ENCODE measurements around the gene LGI4.

The LGI4 gene

DNA sequence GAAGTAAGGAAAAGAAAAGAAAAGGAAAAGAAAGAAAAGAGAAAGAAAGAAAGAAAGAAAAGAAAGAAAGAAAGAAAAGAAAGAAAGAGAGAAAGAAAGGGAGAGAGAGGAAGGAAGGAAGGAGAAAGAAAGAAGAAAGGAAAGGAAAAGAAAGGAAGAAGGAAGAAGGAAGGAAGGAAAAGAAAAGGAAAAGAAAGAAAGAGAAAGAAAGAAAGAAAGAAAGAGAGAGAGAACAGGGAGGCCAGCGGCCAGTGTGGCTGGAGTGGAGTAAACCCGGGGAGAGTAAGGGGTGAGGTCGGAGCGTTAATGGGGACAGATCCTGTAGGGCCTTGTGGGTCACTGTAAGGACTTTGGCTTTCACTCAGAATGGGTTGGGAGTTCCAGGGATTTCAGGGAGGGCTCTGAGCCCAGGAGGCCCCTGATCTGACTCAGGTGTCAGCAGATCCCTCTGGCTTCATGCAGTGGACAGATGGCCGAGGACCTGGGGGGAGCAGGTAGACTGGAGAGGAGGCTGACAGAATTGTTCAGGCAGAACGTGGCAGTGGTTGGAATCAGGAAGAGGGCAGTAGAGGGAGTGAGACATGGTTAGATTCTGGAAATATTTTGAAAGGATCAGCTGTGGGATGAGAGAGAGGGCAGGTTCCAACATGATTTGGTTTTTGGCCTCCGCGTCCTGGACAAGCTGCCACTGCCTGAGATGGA, 39.0 kb downstream of the LGI4 start:
- no peak overlapping the region for H3K4me2 ChIP-seq (ENCODE audit: low read depth, low read length)
- TF ChIP-seq, protein P1, sequence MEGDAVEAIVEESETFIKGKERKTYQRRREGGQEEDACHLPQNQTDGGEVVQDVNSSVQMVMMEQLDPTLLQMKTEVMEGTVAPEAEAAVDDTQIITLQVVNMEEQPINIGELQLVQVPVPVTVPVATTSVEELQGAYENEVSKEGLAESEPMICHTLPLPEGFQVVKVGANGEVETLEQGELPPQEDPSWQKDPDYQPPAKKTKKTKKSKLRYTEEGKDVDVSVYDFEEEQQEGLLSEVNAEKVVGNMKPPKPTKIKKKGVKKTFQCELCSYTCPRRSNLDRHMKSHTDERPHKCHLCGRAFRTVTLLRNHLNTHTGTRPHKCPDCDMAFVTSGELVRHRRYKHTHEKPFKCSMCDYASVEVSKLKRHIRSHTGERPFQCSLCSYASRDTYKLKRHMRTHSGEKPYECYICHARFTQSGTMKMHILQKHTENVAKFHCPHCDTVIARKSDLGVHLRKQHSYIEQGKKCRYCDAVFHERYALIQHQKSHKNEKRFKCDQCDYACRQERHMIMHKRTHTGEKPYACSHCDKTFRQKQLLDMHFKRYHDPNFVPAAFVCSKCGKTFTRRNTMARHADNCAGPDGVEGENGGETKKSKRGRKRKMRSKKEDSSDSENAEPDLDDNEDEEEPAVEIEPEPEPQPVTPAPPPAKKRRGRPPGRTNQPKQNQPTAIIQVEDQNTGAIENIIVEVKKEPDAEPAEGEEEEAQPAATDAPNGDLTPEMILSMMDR (IDR thresholded peaks at IDR 0.05; ENCODE audit: low read length): no peak
- TF ChIP-seq EZH2 (optimal IDR thresholded peaks at IDR 0.05; ENCODE audit: low read depth, low read length) (no peak), EZH2phosphoT487 (IDR thresholded peaks at IDR 0.05; ENCODE audit: low read length) (no peak)
- no peak overlapping the region for H2AFZ ChIP-seq (ENCODE audit: low read length)
- H3K9me2 ChIP-seq (replicated peaks; ENCODE audit: insufficient read depth, low read length): no peaks in the 10 kb centered on the region
- H3K79me2 ChIP-seq (ENCODE audit: low read length): no peaks in the 10 kb centered on the region
- no peaks in the 10 kb centered on the region for H3F3A ChIP-seq (ENCODE audit: insufficient read depth, low read length)
- no peak overlapping the region for H3K27ac ChIP-seq (ENCODE audit: low read length)
- H3K27me3 ChIP-seq (replicated peaks; ENCODE audit: insufficient read depth, low read length): peaks cover 68% of the 10 kb centered on the region
- no peaks in the 10 kb centered on the region for H3K4me1 ChIP-seq (ENCODE audit: low read length)
- H3K9me3 ChIP-seq (replicated peaks; ENCODE audit: insufficient read depth, low read length): no peaks in the 10 kb centered on the region
- no peak overlapping the region for H3K4me3 ChIP-seq (ENCODE audit: low read length)
- no peaks in the 10 kb centered on the region for H4K20me1 ChIP-seq (ENCODE audit: insufficient read depth, low read length)
- H3K9ac ChIP-seq (ENCODE audit: low read length): no peak overlapping the region
- no peaks in the 10 kb centered on the region for H3K36me3 ChIP-seq (replicated peaks; ENCODE audit: insufficient read depth, low read length)
- DNase-seq: no peak

DNA sequence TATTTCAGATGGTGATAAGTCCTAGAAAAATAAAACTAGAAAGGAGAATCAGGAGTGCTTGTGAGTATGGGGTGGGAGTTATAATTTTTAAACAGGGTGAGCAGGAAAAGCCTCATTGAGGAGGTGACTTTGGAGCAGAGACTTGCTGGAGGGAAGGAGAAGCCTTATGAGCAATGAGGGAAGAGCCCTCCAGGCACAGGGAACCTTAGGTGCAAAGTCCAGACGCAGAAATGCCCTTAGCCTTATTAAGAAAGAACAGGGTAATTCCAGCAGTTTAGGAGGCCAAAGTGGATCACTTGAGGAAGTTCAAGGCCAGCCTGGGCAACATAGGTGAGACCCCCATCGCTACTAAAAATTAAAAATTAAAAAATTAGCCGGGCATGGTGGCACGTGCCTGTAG, 40.2 kb downstream of the LGI4 start:
- Histone ChIP-seq H3K9ac (ENCODE audit: low read length) (no peak overlapping the region), H3F3A (ENCODE audit: insufficient read depth, low read length) (no peaks in the 10 kb centered on the region), H3K9me2 (replicated peaks; ENCODE audit: insufficient read depth, low read length) (no peaks in the 10 kb centered on the region), H3K36me3 (replicated peaks; ENCODE audit: insufficient read depth, low read length) (no peaks in the 10 kb centered on the region), H3K79me2 (ENCODE audit: low read length) (no peaks in the 10 kb centered on the region), H3K9me3 (replicated peaks; ENCODE audit: insufficient read depth, low read length) (no peaks in the 10 kb centered on the region), H3K4me1 (ENCODE audit: low read length) (no peaks in the 10 kb centered on the region), H3K4me2 (ENCODE audit: low read depth, low read length) (no peak overlapping the region), H4K20me1 (ENCODE audit: insufficient read depth, low read length) (no peaks in the 10 kb centered on the region), H3K4me3 (ENCODE audit: low read length) (no peak overlapping the region), H3K27ac (ENCODE audit: low read length) (no peak overlapping the region), H3K27me3 (replicated peaks; ENCODE audit: insufficient read depth, low read length) (peaks cover 57% of the 10 kb centered on the region), H2AFZ (ENCODE audit: low read length) (no peak overlapping the region)
- no peak for DNase-seq
- TF ChIP-seq EZH2 (optimal IDR thresholded peaks at IDR 0.05; ENCODE audit: low read depth, low read length): no peak
- TF ChIP-seq EZH2phosphoT487 (IDR thresholded peaks at IDR 0.05; ENCODE audit: low read length): no peak
- TF ChIP-seq, protein P1 (IDR thresholded peaks at IDR 0.05; ENCODE audit: low read length): no peak

DNA sequence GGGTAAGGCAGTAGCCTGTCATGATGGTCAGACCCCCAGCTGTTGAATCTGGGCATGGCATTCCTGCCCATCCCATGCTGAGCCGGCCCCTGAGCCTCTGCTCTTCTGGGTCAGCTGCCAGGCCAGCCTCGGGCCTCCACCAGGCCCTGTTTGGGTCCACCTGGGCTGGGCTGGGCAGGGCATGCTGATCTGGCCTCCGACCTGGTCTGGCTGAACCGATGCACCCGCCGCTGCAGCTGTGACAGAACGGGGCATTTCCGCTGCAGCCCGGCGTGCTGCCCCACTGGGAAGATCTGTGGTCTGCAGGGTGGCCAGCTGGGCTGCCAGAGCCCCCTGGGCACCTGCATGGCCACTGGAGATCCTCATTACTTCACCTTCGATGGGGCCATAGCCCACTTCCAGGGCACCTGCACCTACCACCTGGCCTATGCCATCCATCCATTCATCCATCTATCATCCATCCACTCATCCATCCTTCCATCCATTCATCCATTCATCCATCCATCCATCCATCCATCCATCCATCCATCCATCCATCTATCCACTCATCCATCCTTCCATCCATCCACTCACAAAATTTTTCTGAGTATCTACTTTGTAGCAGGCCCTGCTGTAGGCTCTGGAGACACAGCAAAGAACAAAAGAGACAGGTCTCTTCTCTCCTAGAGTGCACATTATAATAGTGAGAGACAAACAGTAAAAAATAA, 40.8 kb downstream of the LGI4 start:
- Histone ChIP-seq H3K27me3 (replicated peaks; ENCODE audit: insufficient read depth, low read length) (peaks cover 57% of the 10 kb centered on the region), H3K36me3 (replicated peaks; ENCODE audit: insufficient read depth, low read length) (no peaks in the 10 kb centered on the region), H3K4me2 (ENCODE audit: low read depth, low read length) (no peak overlapping the region), H3K4me3 (ENCODE audit: low read length) (no peak overlapping the region), H3K9me2 (replicated peaks; ENCODE audit: insufficient read depth, low read length) (no peaks in the 10 kb centered on the region), H4K20me1 (ENCODE audit: insufficient read depth, low read length) (no peaks in the 10 kb centered on the region), H3F3A (ENCODE audit: insufficient read depth, low read length) (no peaks in the 10 kb centered on the region), H2AFZ (ENCODE audit: low read length) (no peak overlapping the region), H3K27ac (ENCODE audit: low read length) (no peak overlapping the region), H3K4me1 (ENCODE audit: low read length) (no peaks in the 10 kb centered on the region), H3K9me3 (replicated peaks; ENCODE audit: insufficient read depth, low read length) (no peaks in the 10 kb centered on the region), H3K79me2 (ENCODE audit: low read length) (no peaks in the 10 kb centered on the region), H3K9ac (ENCODE audit: low read length) (no peak overlapping the region)
- no peak for TF ChIP-seq EZH2 (optimal IDR thresholded peaks at IDR 0.05; ENCODE audit: low read depth, low read length)
- no peak for TF ChIP-seq EZH2phosphoT487 (IDR thresholded peaks at IDR 0.05; ENCODE audit: low read length)
- TF ChIP-seq, protein P1 (IDR thresholded peaks at IDR 0.05; ENCODE audit: low read length): no peak
- no peak for DNase-seq
